22Rv1 (cell line): ENCODE measurements around the gene ADGRG6.
"Not testable (repeated sequence)": the region's sequence is repeated elsewhere in the genome, so short reads cannot be mapped to it uniquely, and the experiment has no call there.

Experiments
- H3K27ac ChIP-seq: fragments of 450-650 bp; 2 replicates; pipeline ENCODE4 v1.5.1; 2017
- CTCF ChIP-seq: fragments of 450-650 bp; IDR thresholded peaks from 2 replicates; pipeline ENCODE4 v1.5.1; 2017; ENCODE audit warnings: mild to moderate bottlenecking
- ZFX ChIP-seq: fragments of 450-650 bp; IDR thresholded peaks from 2 replicates; pipeline ENCODE4 v1.6.1; 2017; ENCODE audit warnings: antibody characterized with exemption, borderline replicate concordance

Gene ADGRG6

GRCh38 chr6:142444376-142444775 lies 142.6 kb downstream of the ADGRG6 start:
- TF ChIP-seq ZFX (no peak), CTCF (no peak)
- peak overlapping the region; percentile 24; the same call in 1 of the 2 replicates for H3K27ac ChIP-seq

- peak overlapping the region; percentile 24; the same call in 1 of the 2 replicates for H3K27ac ChIP-seq
- TF ChIP-seq ZFX (no peak), CTCF (no peak)
Observed at GRCh38 chr6:142444881-142445301, 143.1 kb downstream of the ADGRG6 start.

- TF ChIP-seq ZFX, result no peak
- no peak for TF ChIP-seq CTCF
- H3K27ac ChIP-seq, result no peak overlapping the region
Observed at GRCh38 chr6:142446168-142446567, 144.4 kb downstream of the ADGRG6 start.

GRCh38 chr6:142446576-142446975 lies 144.8 kb downstream of the ADGRG6 start:
- TF ChIP-seq ZFX (no peak), CTCF (no peak)

GRCh38 chr6:142448091-142448729 lies 146.4 kb downstream of the ADGRG6 start:
- no peak overlapping the region for H3K27ac ChIP-seq
- TF ChIP-seq CTCF (no peak), ZFX (no peak)

More at GRCh38 chr6:142446576-142446975, 144.8 kb downstream of the ADGRG6 start:
- H3K27ac ChIP-seq, result no peak overlapping the region

- not testable (repeated sequence) for H3K27ac ChIP-seq
Observed at GRCh38 chr6:142450856-142451255, 149.0 kb downstream of the ADGRG6 start.

GRCh38 chr6:142452993-142453392 lies 151.2 kb downstream of the ADGRG6 start:
- TF ChIP-seq CTCF (no peak), ZFX (no peak)
- H3K27ac ChIP-seq, result no peak overlapping the region

- H3K27ac ChIP-seq, result not testable (repeated sequence)
Observed at GRCh38 chr6:142454196-142454595, 152.4 kb downstream of the ADGRG6 start.

GRCh38 chr6:142454848-142455247 lies 153.0 kb downstream of the ADGRG6 start:
- H3K27ac ChIP-seq, result not testable (repeated sequence)
